Esophagus muscularis mucosa (tissue), 4 donors: ENCODE results near the gene TRMT1L. TPM values are rescaled to one million over a fixed set of nuclear protein-coding genes. Genes with fewer than 3 reads are reported as not detected.

Experiments used
- DNase-seq: peaks from one replicate; pipeline ENCODE4 v3.0.0-alpha.2; 2017; ENCODE audit errors: extremely low spot score
- H3K27ac ChIP-seq, 4 donors: fragments of 200-600 bp; sonication (generic); replicated peaks in 1 of 4; 1 replicate in 3 of 4; 2 replicates in 1 of 4; pipeline ENCODE4 v1.5.1; 2016 to 2019; ENCODE audit warnings: mild to moderate bottlenecking in 1 of 4
- H3K27me3 ChIP-seq, 4 donors: fragments of 200-600 bp; sonication (generic); one replicate each; pipeline versions ENCODE4 v1.5.1 to v1.6.0; 2016 to 2019
- H3K36me3 ChIP-seq, 4 donors: fragments of 200-600 bp; sonication (generic); one replicate each; pipeline ENCODE4 v1.5.1; 2016 to 2019
- H3K4me1 ChIP-seq, 4 donors: fragments of 200-600 bp; sonication (generic); one replicate each; pipeline ENCODE4 v1.5.1; 2016 to 2019
- H3K4me3 ChIP-seq, 4 donors: fragments of 200-600 bp; sonication (generic); 1 replicate in 2 of 4; 2 replicates in 2 of 4; pipeline ENCODE4 v1.5.1; 2016 to 2019; ENCODE audit warnings: mild to moderate bottlenecking in 4 of 4, moderate library complexity in 1 of 4
- H3K9me3 ChIP-seq, 4 donors: fragments of 200-600 bp; sonication (generic); 1 replicate in 3 of 4; 2 replicates in 1 of 4; pipeline ENCODE4 v1.5.1; 2016 to 2019
- EP300 ChIP-seq: sonication (generic); formaldehyde crosslinking; IDR thresholded peaks from one replicate; pipeline ENCODE4 v1.6.1; 2017; ENCODE audit warnings: antibody characterized with exemption
- POLR2A ChIP-seq: fragments of 450-650 bp; IDR thresholded peaks from one replicate; pipeline ENCODE4 v1.6.1; 2017; ENCODE audit warnings: antibody characterized with exemption, moderate library complexity, mild to moderate bottlenecking, low read depth
- POLR2AphosphoS5 ChIP-seq, 2 donors: sonication (generic); formaldehyde crosslinking; IDR thresholded peaks; one replicate each; pipeline ENCODE4 v1.6.1; 2017; ENCODE audit warnings: antibody characterized with exemption in 2 of 2
- WGBS: methylation state at CpG from one replicate; pipeline ENCODE4 v1.1.5; 2018; 5-methylcytosine and 5-hydroxymethylcytosine counted together
- intact Hi-C: fragments of 100-400 bp; cut with DNase I; formaldehyde crosslinking; loops from one replicate; pipeline ENCODE4 v1.15.1; 2023
- total RNA-seq, 4 donors: library from RNA; depleted of rRNA; stranded (reverse); fragments of >200 nt; gene quantifications; one replicate each; pipeline versions ENCODE4 v1.1.0 to v1.2.1, GENCODE V29; 2016
- TF ChIP-seq, protein P1 (sequence below), 3 experiments: fragments of 200-600 bp in 2 of 3; fragments of 450-650 bp in 1 of 3; sonication (generic) in 2 of 3; IDR thresholded peaks; one replicate each; pipeline ENCODE4 v1.5.1; 2017 to 2019; ENCODE audit warnings: antibody characterized with exemption in 3 of 3, mild to moderate bottlenecking in 2 of 3, moderate library complexity in 1 of 3

Gene TRMT1L
- total RNA-seq, 4 donors from 2014 or later: 11.9 to 16.6 (median 15.3) TPM

DNA sequence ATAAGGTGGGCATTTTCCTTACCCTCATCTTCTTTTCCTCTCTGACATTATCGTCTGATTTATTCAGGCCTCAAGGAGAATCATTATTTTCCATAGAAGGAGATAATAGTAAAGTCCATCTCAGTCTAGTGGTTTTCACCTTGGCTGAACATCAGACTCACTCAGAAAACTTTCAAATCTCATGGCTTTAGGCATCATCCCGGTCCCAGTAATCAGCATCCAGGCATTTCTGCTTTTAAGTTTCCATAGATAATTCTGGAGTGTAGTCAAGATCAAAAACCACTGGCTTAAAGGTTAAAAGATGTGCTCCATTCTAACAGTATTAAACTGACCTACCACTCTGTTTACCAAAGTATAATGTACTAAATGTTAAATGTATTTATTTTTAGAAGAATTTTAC is 62.0 kb downstream of the TRMT1L start:
- Histone ChIP-seq H3K36me3 (peaks cover 5 to 67% (median 27%) of the 10 kb centered on the region in 4 donors), H3K4me1 (no peaks in the 10 kb centered on the region), H3K9me3 (no peaks in the 10 kb centered on the region), H3K4me3 (no peak overlapping the region), H3K27me3 (no peaks in the 10 kb centered on the region), H3K27ac (no peak overlapping the region)
- no peak for DNase-seq
- no peak for TF ChIP-seq POLR2A
- TF ChIP-seq POLR2AphosphoS5 (IDR thresholded peaks at IDR 0.05): no peak
- TF ChIP-seq, protein P1, sequence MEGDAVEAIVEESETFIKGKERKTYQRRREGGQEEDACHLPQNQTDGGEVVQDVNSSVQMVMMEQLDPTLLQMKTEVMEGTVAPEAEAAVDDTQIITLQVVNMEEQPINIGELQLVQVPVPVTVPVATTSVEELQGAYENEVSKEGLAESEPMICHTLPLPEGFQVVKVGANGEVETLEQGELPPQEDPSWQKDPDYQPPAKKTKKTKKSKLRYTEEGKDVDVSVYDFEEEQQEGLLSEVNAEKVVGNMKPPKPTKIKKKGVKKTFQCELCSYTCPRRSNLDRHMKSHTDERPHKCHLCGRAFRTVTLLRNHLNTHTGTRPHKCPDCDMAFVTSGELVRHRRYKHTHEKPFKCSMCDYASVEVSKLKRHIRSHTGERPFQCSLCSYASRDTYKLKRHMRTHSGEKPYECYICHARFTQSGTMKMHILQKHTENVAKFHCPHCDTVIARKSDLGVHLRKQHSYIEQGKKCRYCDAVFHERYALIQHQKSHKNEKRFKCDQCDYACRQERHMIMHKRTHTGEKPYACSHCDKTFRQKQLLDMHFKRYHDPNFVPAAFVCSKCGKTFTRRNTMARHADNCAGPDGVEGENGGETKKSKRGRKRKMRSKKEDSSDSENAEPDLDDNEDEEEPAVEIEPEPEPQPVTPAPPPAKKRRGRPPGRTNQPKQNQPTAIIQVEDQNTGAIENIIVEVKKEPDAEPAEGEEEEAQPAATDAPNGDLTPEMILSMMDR (IDR thresholded peaks at IDR 0.05): no peak
- no peak for TF ChIP-seq EP300
- WGBS: 98% methylated on average over 2 of the region's 2 CpGs
- intact Hi-C loops: no loop called here

DNA sequence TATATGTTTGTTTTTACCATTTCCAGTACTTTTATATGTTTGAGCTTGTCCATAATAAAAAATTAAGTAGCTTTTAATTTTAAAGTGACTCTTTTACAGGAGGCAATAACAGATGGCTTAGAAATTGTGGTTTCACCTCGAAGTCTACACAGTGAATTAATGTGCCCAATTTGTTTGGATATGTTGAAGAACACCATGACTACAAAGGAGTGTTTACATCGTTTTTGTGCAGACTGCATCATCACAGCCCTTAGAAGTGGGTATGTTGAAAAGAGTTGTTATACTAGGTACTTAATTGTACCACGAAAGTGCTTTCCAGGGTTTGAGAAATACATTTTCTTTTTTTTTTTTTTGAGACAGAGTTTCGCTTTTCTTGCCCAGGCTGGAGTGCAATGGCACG is 65.3 kb downstream of the TRMT1L start:
- DNase-seq: no peak
- intact Hi-C loops: no loop called here
- Histone ChIP-seq H3K9me3 (no peaks in the 10 kb centered on the region), H3K4me3 (no peak overlapping the region), H3K27me3 (no peaks in the 10 kb centered on the region), H3K4me1 (no peaks in the 10 kb centered on the region), H3K27ac (no peak overlapping the region), H3K36me3 (peaks cover 11 to 69% (median 35%) of the 10 kb centered on the region in 4 donors)
- TF ChIP-seq POLR2AphosphoS5 (IDR thresholded peaks at IDR 0.05) (no peak), POLR2A (no peak), EP300 (no peak)
- TF ChIP-seq, protein P1 (IDR thresholded peaks at IDR 0.05): no peak
- 78% methylated on average over 5 of the region's 5 CpGs for WGBS

DNA sequence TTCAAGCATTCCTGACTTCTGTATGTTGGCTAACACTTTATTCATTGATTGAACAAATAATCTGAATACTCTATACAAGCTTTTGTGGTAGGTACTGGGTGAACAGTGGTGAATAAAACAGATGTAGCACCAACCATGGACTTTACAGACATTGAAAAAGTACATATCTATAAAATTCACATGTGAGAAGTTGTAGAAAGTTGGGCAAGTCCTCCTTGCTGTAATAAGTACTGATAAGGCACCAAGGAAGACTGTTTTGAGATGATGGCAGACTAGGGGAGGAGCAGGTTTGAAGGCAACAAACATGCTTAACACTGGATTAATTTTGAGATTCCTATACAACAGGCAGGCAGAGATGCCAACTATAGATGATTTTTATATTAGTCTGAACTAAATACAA is 69.0 kb downstream of the TRMT1L start:
- DNase-seq: no peak
- Histone ChIP-seq H3K4me3 (no peak overlapping the region), H3K27me3 (no peaks in the 10 kb centered on the region), H3K36me3 (peaks cover 11 to 41% (median 21%) of the 10 kb centered on the region in 4 donors), H3K9me3 (no peaks in the 10 kb centered on the region), H3K27ac (no peak overlapping the region), H3K4me1 (peaks cover 0 to 5% (median 0%) of the 10 kb centered on the region in 4 donors)
- intact Hi-C loops: no loop called here
- TF ChIP-seq, protein P1 (IDR thresholded peaks at IDR 0.05): no peak
- no peak for TF ChIP-seq POLR2A
- no peak for TF ChIP-seq EP300
- TF ChIP-seq POLR2AphosphoS5 (IDR thresholded peaks at IDR 0.05): no peak

DNA sequence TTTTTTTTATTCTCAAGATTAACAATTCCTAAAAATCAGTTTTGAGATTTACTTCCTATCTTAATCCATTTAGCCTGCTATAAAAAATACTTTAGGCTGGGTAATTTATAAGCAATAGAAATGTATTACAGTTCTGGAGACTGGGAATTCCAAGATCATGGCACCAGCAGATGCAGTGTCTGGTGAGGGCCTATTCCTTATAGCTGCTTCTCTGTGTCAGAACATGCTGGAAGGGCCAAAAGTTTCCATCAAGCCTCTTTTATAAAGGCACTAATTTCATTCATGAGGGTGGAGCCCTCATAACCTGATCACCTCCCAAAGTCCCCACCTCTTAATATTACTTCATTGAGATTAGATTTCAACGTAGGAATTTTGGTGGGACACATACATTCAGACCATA is 69.7 kb downstream of the TRMT1L start:
- intact Hi-C loops: no loop called here
- TF ChIP-seq EP300 (no peak), POLR2A (no peak), POLR2AphosphoS5 (IDR thresholded peaks at IDR 0.05) (no peak)
- TF ChIP-seq, protein P1 (IDR thresholded peaks at IDR 0.05): no peak
- no peaks in the 10 kb centered on the region for H3K27me3 ChIP-seq
- DNase-seq: no peak
- 95% methylated on average over 1 of the region's 1 CpG for WGBS
- H3K27ac ChIP-seq: no peak overlapping the region
- no peak overlapping the region for H3K4me3 ChIP-seq
- H3K36me3 ChIP-seq: peaks cover 9 to 35% (median 19%) of the 10 kb centered on the region in 4 donors
- peaks cover 0 to 5% (median 0%) of the 10 kb centered on the region in 4 donors for H3K4me1 ChIP-seq
- no peaks in the 10 kb centered on the region for H3K9me3 ChIP-seq

DNA sequence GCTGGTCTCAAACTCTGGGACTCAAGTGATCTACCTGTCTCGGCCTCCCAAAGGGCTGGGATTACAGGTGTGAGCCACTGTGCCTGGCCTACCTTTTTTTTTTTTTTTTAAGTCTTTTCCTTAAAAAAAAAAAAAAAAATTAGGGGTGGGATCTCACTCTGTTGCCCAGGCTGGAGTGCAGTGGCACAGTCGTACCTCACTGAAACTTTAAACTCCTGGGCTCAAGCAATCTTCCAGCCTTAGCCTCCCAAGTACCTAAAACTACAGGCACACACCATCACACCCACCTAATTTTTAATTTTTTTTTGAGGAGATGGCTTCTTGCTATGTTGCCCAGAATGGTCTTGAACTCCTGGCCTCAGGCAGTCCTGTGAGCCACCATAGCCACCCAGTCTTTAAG is 72.9 kb downstream of the TRMT1L start:
- no peak for DNase-seq
- Histone ChIP-seq H3K9me3 (no peaks in the 10 kb centered on the region), H3K36me3 (peaks cover 0 to 15% (median 12%) of the 10 kb centered on the region in 4 donors), H3K27me3 (no peaks in the 10 kb centered on the region), H3K4me3 (no peak overlapping the region), H3K27ac (no peak overlapping the region), H3K4me1 (peaks cover 0 to 5% (median 0%) of the 10 kb centered on the region in 4 donors)
- TF ChIP-seq, protein P1 (IDR thresholded peaks at IDR 0.05): no peak
- no peak for TF ChIP-seq POLR2AphosphoS5 (IDR thresholded peaks at IDR 0.05)
- TF ChIP-seq POLR2A: no peak
- TF ChIP-seq EP300: no peak
- WGBS: 86% methylated on average over 2 of the region's 2 CpGs
- intact Hi-C loops: no loop called here
